Caki2 (cell line): ENCODE measurements around the gene STK10. TPM values are rescaled to one million over a fixed set of nuclear protein-coding genes. Genes with fewer than 3 reads are reported as not detected.

Experiments
- DNase-seq: peaks from one replicate; pipeline ENCODE4 v3.0.0-alpha.2; 2015; ENCODE audit warnings: low read depth
- in situ Hi-C: cut with HindIII; loops from 2 replicates; pipeline ENCODE4 v1.10.0; 2016; ENCODE audit warnings: low sequenced_read_pairs, low pct_unique_long_range_greater_than_20kb, mixed read lengths
- total RNA-seq: library from RNA; depleted of rRNA; stranded (reverse); fragments of >200 nt; shearing (Covaris generic); gene quantifications from 2 replicates; pipeline ENCODE4 v1.2.3, GENCODE V29; 2014; ENCODE audit warnings: low replicate concordance; rRNA removed

The STK10 gene
- total RNA-seq, 1 experiment from 2014 or later, result 4.0 TPM

GRCh38 chr5:171992305-171992704, 195.7 kb downstream of the STK10 start:
- in situ Hi-C loops, result no loop called here

More at GRCh38 chr5:171992305-171992704, 195.7 kb downstream of the STK10 start:
- DNase-seq, result no peak

Other genes starting within 250 kb of the STK10 start
- gene FBXW11, start 181.6 kb downstream of the STK10 start, total RNA-seq, result 51.2 and 53.5 TPM in 2 replicates
- not detected in 2 replicates for gene EFCAB9, start 5.9 kb upstream of the STK10 start, total RNA-seq
- gene UBTD2, start 95.5 kb upstream of the STK10 start, total RNA-seq, result 23.6 and 31.8 TPM in 2 replicates